Measurements from ENCODE around the gene NEDD8.

The NEDD8 gene

GRCh38 chr14:24196071-24197055, 35.8 kb downstream of the NEDD8 start:
- H3K9me3 ChIP-seq (replicated peaks; ENCODE audit: low read length): no peaks in the 10 kb centered on the region
- peak overlapping the region; percentile 99 for H3K9ac ChIP-seq (ENCODE audit: low read depth, low read length)
- H3K27me3 ChIP-seq (ENCODE audit: control insufficient read depth, insufficient read depth, low read length): no peaks in the 10 kb centered on the region
- peaks cover 16% of the 10 kb centered on the region for H3K4me1 ChIP-seq (ENCODE audit: control insufficient read depth, insufficient read depth, low read length)
- peaks cover 16% of the 10 kb centered on the region for H3K36me3 ChIP-seq (ENCODE audit: insufficient read depth, low read length)
- H3K4me2 ChIP-seq (ENCODE audit: low read length): peak overlapping the region; percentile 95
- H3K4me3 ChIP-seq (ENCODE audit: low read length): peak overlapping the region; percentile 94

GRCh38 chr14:24195186-24196070, 36.7 kb downstream of the NEDD8 start, which contains the start of gene TM9SF1:
Gene TM9SF1 (minus strand): TSS chr14:24195441. CDS start chr14:24195019, 422 bp downstream.
- Histone ChIP-seq H3K27me3 (ENCODE audit: control insufficient read depth, insufficient read depth, low read length) (no peaks in the 10 kb centered on the region), H3K9me3 (replicated peaks; ENCODE audit: low read length) (no peaks in the 10 kb centered on the region), H3K36me3 (ENCODE audit: insufficient read depth, low read length) (peaks cover 16% of the 10 kb centered on the region), H3K9ac (ENCODE audit: low read depth, low read length) (peak within 1 kb of the TSS; percentile 99), H3K4me2 (ENCODE audit: low read length) (peak within 1 kb of the TSS; percentile 95), H3K4me3 (ENCODE audit: low read length) (peak within 1 kb of the TSS; percentile 94), H3K4me1 (ENCODE audit: control insufficient read depth, insufficient read depth, low read length) (peaks cover 16% of the 10 kb centered on the region)

GRCh38 chr14:24194873-24195185, 37.3 kb downstream of the NEDD8 start:
- Histone ChIP-seq H3K36me3 (ENCODE audit: insufficient read depth, low read length) (peaks cover 18% of the 10 kb centered on the region), H3K4me2 (ENCODE audit: low read length) (peak overlapping the region; percentile 95), H3K4me1 (ENCODE audit: control insufficient read depth, insufficient read depth, low read length) (peaks cover 16% of the 10 kb centered on the region), H3K9me3 (replicated peaks; ENCODE audit: low read length) (no peaks in the 10 kb centered on the region), H3K4me3 (ENCODE audit: low read length) (peak overlapping the region; percentile 94), H3K9ac (ENCODE audit: low read depth, low read length) (peak overlapping the region; percentile 99), H3K27me3 (ENCODE audit: control insufficient read depth, insufficient read depth, low read length) (no peaks in the 10 kb centered on the region)

- Histone ChIP-seq H3K27me3 (ENCODE audit: control insufficient read depth, insufficient read depth, low read length) (no peaks in the 10 kb centered on the region), H3K4me2 (ENCODE audit: low read length) (peak overlapping the region; percentile 95), H3K4me1 (ENCODE audit: control insufficient read depth, insufficient read depth, low read length) (peaks cover 16% of the 10 kb centered on the region), H3K36me3 (ENCODE audit: insufficient read depth, low read length) (peaks cover 16% of the 10 kb centered on the region), H3K9me3 (replicated peaks; ENCODE audit: low read length) (no peaks in the 10 kb centered on the region), H3K9ac (ENCODE audit: low read depth, low read length) (peak overlapping the region; percentile 99), H3K4me3 (ENCODE audit: low read length) (peak overlapping the region; percentile 94)
Observed at GRCh38 chr14:24194186-24194872, 37.8 kb downstream of the NEDD8 start.

GRCh38 chr14:24192933-24193332, 39.2 kb downstream of the NEDD8 start:
- Histone ChIP-seq H3K4me1 (ENCODE audit: control insufficient read depth, insufficient read depth, low read length) (peaks cover 25% of the 10 kb centered on the region), H3K9me3 (replicated peaks; ENCODE audit: low read length) (no peaks in the 10 kb centered on the region), H3K9ac (ENCODE audit: low read depth, low read length) (no peak overlapping the region), H3K36me3 (ENCODE audit: insufficient read depth, low read length) (peaks cover 16% of the 10 kb centered on the region), H3K27me3 (ENCODE audit: control insufficient read depth, insufficient read depth, low read length) (no peaks in the 10 kb centered on the region), H3K4me2 (ENCODE audit: low read length) (no peak overlapping the region), H3K4me3 (ENCODE audit: low read length) (no peak overlapping the region)

- Histone ChIP-seq H3K36me3 (ENCODE audit: insufficient read depth, low read length) (peaks cover 35% of the 10 kb centered on the region), H3K9ac (ENCODE audit: low read depth, low read length) (no peak overlapping the region), H3K4me2 (ENCODE audit: low read length) (no peak overlapping the region), H3K9me3 (replicated peaks; ENCODE audit: low read length) (no peaks in the 10 kb centered on the region), H3K4me1 (ENCODE audit: control insufficient read depth, insufficient read depth, low read length) (peaks cover 28% of the 10 kb centered on the region), H3K4me3 (ENCODE audit: low read length) (no peak overlapping the region), H3K27me3 (ENCODE audit: control insufficient read depth, insufficient read depth, low read length) (no peaks in the 10 kb centered on the region)
Observed at GRCh38 chr14:24190416-24190815, 41.8 kb downstream of the NEDD8 start.

- H3K4me2 ChIP-seq (ENCODE audit: low read length): peak overlapping the region; percentile 96
- H3K9me3 ChIP-seq (replicated peaks; ENCODE audit: low read length): no peaks in the 10 kb centered on the region
- no peaks in the 10 kb centered on the region for H3K27me3 ChIP-seq (ENCODE audit: control insufficient read depth, insufficient read depth, low read length)
- peak overlapping the region; percentile 35 for H3K9ac ChIP-seq (ENCODE audit: low read depth, low read length)
- H3K4me1 ChIP-seq (ENCODE audit: control insufficient read depth, insufficient read depth, low read length): peaks cover 22% of the 10 kb centered on the region
- H3K4me3 ChIP-seq (ENCODE audit: low read length): no peak overlapping the region
- peaks cover 44% of the 10 kb centered on the region for H3K36me3 ChIP-seq (ENCODE audit: insufficient read depth, low read length)
Observed at GRCh38 chr14:24189460-24189859, 42.7 kb downstream of the NEDD8 start.

- Histone ChIP-seq H3K36me3 (ENCODE audit: insufficient read depth, low read length) (peaks cover 49% of the 10 kb centered on the region), H3K27me3 (ENCODE audit: control insufficient read depth, insufficient read depth, low read length) (no peaks in the 10 kb centered on the region), H3K9ac (ENCODE audit: low read depth, low read length) (peak overlapping the region; percentile 35), H3K4me3 (ENCODE audit: low read length) (no peak overlapping the region), H3K9me3 (replicated peaks; ENCODE audit: low read length) (no peaks in the 10 kb centered on the region), H3K4me2 (ENCODE audit: low read length) (peak overlapping the region; percentile 96), H3K4me1 (ENCODE audit: control insufficient read depth, insufficient read depth, low read length) (peaks cover 17% of the 10 kb centered on the region)
Observed at GRCh38 chr14:24189059-24189375, 43.1 kb downstream of the NEDD8 start.

GRCh38 chr14:24188251-24189058, 43.7 kb downstream of the NEDD8 start, which contains the start of gene IPO4:
Gene IPO4 (minus strand): TSS chr14:24188816. CDS start chr14:24188787, 29 bp downstream.
- H3K36me3 ChIP-seq (ENCODE audit: insufficient read depth, low read length): peaks cover 52% of the 10 kb centered on the region
- H3K4me1 ChIP-seq (ENCODE audit: control insufficient read depth, insufficient read depth, low read length): peaks cover 15% of the 10 kb centered on the region
- H3K4me3 ChIP-seq (ENCODE audit: low read length): peak within 1 kb of the TSS; percentile 82
- H3K27me3 ChIP-seq (ENCODE audit: control insufficient read depth, insufficient read depth, low read length): no peaks in the 10 kb centered on the region
- H3K4me2 ChIP-seq (ENCODE audit: low read length): peak within 1 kb of the TSS; percentile 96
- H3K9ac ChIP-seq (ENCODE audit: low read depth, low read length): peak within 1 kb of the TSS; percentile 84
- no peaks in the 10 kb centered on the region for H3K9me3 ChIP-seq (replicated peaks; ENCODE audit: low read length)

- peaks cover 51% of the 10 kb centered on the region for H3K36me3 ChIP-seq (ENCODE audit: insufficient read depth, low read length)
- H3K4me1 ChIP-seq (ENCODE audit: control insufficient read depth, insufficient read depth, low read length): peaks cover 15% of the 10 kb centered on the region
- H3K9ac ChIP-seq (ENCODE audit: low read depth, low read length): peak overlapping the region; percentile 84
- peak overlapping the region; percentile 96 for H3K4me2 ChIP-seq (ENCODE audit: low read length)
- no peaks in the 10 kb centered on the region for H3K9me3 ChIP-seq (replicated peaks; ENCODE audit: low read length)
- H3K4me3 ChIP-seq (ENCODE audit: low read length): peak overlapping the region; percentile 82
- no peaks in the 10 kb centered on the region for H3K27me3 ChIP-seq (ENCODE audit: control insufficient read depth, insufficient read depth, low read length)
Observed at GRCh38 chr14:24187539-24187915, 44.6 kb downstream of the NEDD8 start.
